GM23338 (cell line): ENCODE data around the gene CCR5.

Source experiments
- CREB1 ChIP-seq: fragments of 250-450 bp; sonication (Bioruptor Pico); IDR thresholded peaks from 2 replicates; pipeline ENCODE4 v1.5.0; 2020; ENCODE audit warnings: low read depth, mild to moderate bottlenecking, moderate library complexity
- CTCF ChIP-seq, 2 experiments: fragments of 200-600 bp in 1 of 2; sonication (generic) in 1 of 2; conservative IDR thresholded peaks; 2 replicates each; pipeline versions ENCODE4 v1.5.1 to v1.6.1; 2016 to 2017; ENCODE audit warnings: antibody characterized with exemption in 2 of 2, low read depth in 2 of 2, mild to moderate bottlenecking in 2 of 2, moderate library complexity in 1 of 2
- ETS1 ChIP-seq: IDR thresholded peaks from 2 replicates; pipeline ENCODE4 v1.6.1; 2016; ENCODE audit warnings: antibody characterized with exemption
- EZH2 ChIP-seq: fragments of 200-600 bp; sonication (generic); IDR thresholded peaks from one replicate; pipeline ENCODE4 v1.8.0; 2017; ENCODE audit warnings: antibody characterized with exemption, mild to moderate bottlenecking, low read depth; ENCODE audit not compliant: unreplicated experiment
- EZH2phosphoT487 ChIP-seq: fragments of 200-600 bp; sonication (generic); IDR thresholded peaks from one replicate; pipeline ENCODE4 v1.8.1; 2018; ENCODE audit warnings: antibody characterized with exemption; ENCODE audit not compliant: unreplicated experiment
- JUNB ChIP-seq: IDR thresholded peaks from one replicate; pipeline ENCODE4 v1.6.1; 2016; ENCODE audit warnings: antibody characterized with exemption; ENCODE audit not compliant: unreplicated experiment
- POLR2AphosphoS5 ChIP-seq: IDR thresholded peaks from 2 replicates; pipeline ENCODE4 v1.6.1; 2016; ENCODE audit warnings: antibody characterized with exemption, low read depth
- REST ChIP-seq: IDR thresholded peaks from one replicate; pipeline ENCODE4 v1.6.1; 2018; ENCODE audit warnings: antibody characterized with exemption; ENCODE audit not compliant: unreplicated experiment
- ZNF114 ChIP-seq: fragments of 250-450 bp; sonication (Bioruptor Pico); IDR thresholded peaks from 2 replicates; pipeline ENCODE4 v1.5.0; 2020; ENCODE audit warnings: mild to moderate bottlenecking, moderate library complexity
- ZNF331 ChIP-seq: fragments of 250-450 bp; sonication (Bioruptor Pico); IDR thresholded peaks from 2 replicates; pipeline ENCODE4 v1.5.0; 2020; ENCODE audit warnings: low read depth, mild to moderate bottlenecking, moderate library complexity
- ZNF462 ChIP-seq: fragments of 250-450 bp; sonication (Bioruptor Pico); IDR thresholded peaks from 2 replicates; pipeline ENCODE4 v1.5.0; 2020; ENCODE audit warnings: mild to moderate bottlenecking, moderate library complexity

GRCh38 chr3:46413951-46414350 is 43.2 kb downstream of the CCR5 start:
- no peak for TF ChIP-seq CTCF (conservative IDR thresholded peaks at IDR 0.05; ENCODE audit: low read depth in 2 of 2)
- no peak for TF ChIP-seq CREB1 (CRISPR knock-in tag)
- no peak for TF ChIP-seq JUNB
- TF ChIP-seq EZH2phosphoT487 = no peak
- TF ChIP-seq POLR2AphosphoS5 = no peak
- no peak for TF ChIP-seq ZNF331 (CRISPR knock-in tag)
- no peak for TF ChIP-seq EZH2
- no peak for TF ChIP-seq ZNF114
- no peak for TF ChIP-seq REST
- TF ChIP-seq ZNF462 (CRISPR knock-in tag) = no peak
- TF ChIP-seq ETS1 = no peak
